GM21515 (cell line): Measurements from ENCODE around the gene TWF2.

Experiments
- ATAC-seq: cut with Tn5 transposase; IDR thresholded peaks from one replicate; pipeline ENCODE4 v1.9.1; 2021; ENCODE audit not compliant: unreplicated experiment

The TWF2 gene

GRCh38 chr3:52183786-52184445, 55.0 kb downstream of the TWF2 start:
- ATAC-seq, result no peak

- no peak for ATAC-seq
Measured at GRCh38 chr3:52182691-52183090, 56.3 kb downstream of the TWF2 start.

- ATAC-seq, result no peak
Measured at GRCh38 chr3:52182196-52182595, 56.8 kb downstream of the TWF2 start.

GRCh38 chr3:52181543-52181942, 57.4 kb downstream of the TWF2 start:
- ATAC-seq, result no peak
